DND-41 (cell line): ENCODE data around the gene MRPL53.

ENCODE experiments used
- ATAC-seq: fragments of 200-7000 bp; cut with Tn5 transposase; 3 replicates; pipeline ENCODE4 v1.9.1; 2021; ENCODE audit warnings: low read depth; ENCODE audit not compliant: insufficient read depth
- DNase-seq: peaks from one replicate; pipeline ENCODE4 v3.0.0-alpha.2; 2020
- H2AFZ ChIP-seq: 2 replicates; pipeline ENCODE4 v1.6.0; 2012; ENCODE audit warnings: low read depth, low read length
- H3K27ac ChIP-seq: 2 replicates; pipeline ENCODE4 v1.5.1; 2012; ENCODE audit warnings: low read length, inconsistent platforms
- H3K27me3 ChIP-seq: fragments of 200-600 bp; sonication (generic); 2 replicates; pipeline ENCODE4 v1.6.0; 2012; ENCODE audit warnings: low read length, mild to moderate bottlenecking, inconsistent platforms; ENCODE audit not compliant: insufficient read depth, poor library complexity
- H3K36me3 ChIP-seq: 2 replicates; pipeline ENCODE4 v1.5.1; 2012; ENCODE audit warnings: low read length, inconsistent platforms; ENCODE audit not compliant: insufficient read depth
- H3K4me1 ChIP-seq: 2 replicates; pipeline ENCODE4 v1.5.1; 2012; ENCODE audit warnings: mild to moderate bottlenecking, low read length; ENCODE audit not compliant: insufficient read depth
- H3K4me2 ChIP-seq: 2 replicates; pipeline ENCODE4 v1.6.0; 2012; ENCODE audit warnings: mild to moderate bottlenecking, moderate library complexity, low read length, inconsistent platforms; ENCODE audit not compliant: insufficient read depth
- H3K4me3 ChIP-seq, 2 experiments: fragments of 200-600 bp in 1 of 2; shearing (Covaris generic) in 1 of 2; 2 replicates each; pipeline ENCODE4 v1.5.1; 2012 to 2016; ENCODE audit warnings: inconsistent platforms in 2 of 2, low read length in 2 of 2, mild to moderate bottlenecking in 2 of 2, low read depth in 1 of 2, moderate library complexity in 1 of 2
- H3K79me2 ChIP-seq: 2 replicates; pipeline ENCODE4 v1.6.0; 2012; ENCODE audit warnings: low read length, inconsistent platforms; ENCODE audit not compliant: insufficient read depth
- H3K9ac ChIP-seq: 2 replicates; pipeline ENCODE4 v1.6.0; 2012; ENCODE audit warnings: low read depth, mild to moderate bottlenecking, inconsistent platforms, low read length, moderate library complexity
- H3K9me3 ChIP-seq: 2 replicates; pipeline ENCODE4 v1.5.1; 2012; ENCODE audit warnings: low read length, moderate library complexity, mild to moderate bottlenecking, inconsistent platforms; ENCODE audit not compliant: insufficient read depth, severe bottlenecking
- H4K20me1 ChIP-seq: 2 replicates; pipeline ENCODE4 v1.6.0; 2012; ENCODE audit warnings: low read length; ENCODE audit not compliant: insufficient read depth
- EZH2 ChIP-seq: IDR thresholded peaks from 3 replicates; pipeline ENCODE4 v1.6.1; 2012; ENCODE audit warnings: borderline replicate concordance, low read depth, mild to moderate bottlenecking, moderate library complexity, low read length, inconsistent platforms; ENCODE audit not compliant: severe bottlenecking
- TF ChIP-seq, protein P1 (sequence below): IDR thresholded peaks from 2 replicates; pipeline ENCODE4 v1.5.1; 2012; ENCODE audit warnings: borderline replicate concordance, low read length, moderate library complexity, mild to moderate bottlenecking; ENCODE audit not compliant: poor library complexity, severe bottlenecking; ENCODE audit errors: extremely low read depth

The MRPL53 gene

DNA sequence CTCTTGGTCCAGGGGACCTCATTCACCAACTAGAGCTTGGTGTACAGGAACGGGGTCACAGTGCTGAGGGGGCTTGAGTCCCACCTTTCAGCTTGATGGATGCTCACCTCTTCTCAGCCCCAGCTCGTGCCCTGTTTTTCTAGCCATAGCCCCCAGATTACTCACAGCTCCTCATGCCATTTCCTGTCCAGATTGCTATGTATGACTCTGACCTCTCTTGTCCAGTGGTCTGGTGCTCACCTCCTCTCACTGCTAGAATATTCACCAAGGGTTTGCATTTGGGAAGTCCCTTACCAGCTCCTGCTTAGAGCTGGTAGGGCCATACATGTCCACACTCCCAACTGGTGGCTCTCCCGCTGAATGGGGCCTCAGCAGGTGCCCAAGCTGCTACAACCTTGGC, 21.1 kb upstream of the MRPL53 start:
- no peak overlapping the region for H3K27ac ChIP-seq
- peaks cover 10% of the 10 kb centered on the region for H3K79me2 ChIP-seq
- H3K4me2 ChIP-seq, result no peak overlapping the region
- no peak overlapping the region for H3K9ac ChIP-seq
- H2AFZ ChIP-seq, result no peak overlapping the region
- H3K36me3 ChIP-seq, result peaks cover 57% of the 10 kb centered on the region
- H3K9me3 ChIP-seq, result no peaks in the 10 kb centered on the region
- H3K4me1 ChIP-seq, result peaks cover 15% of the 10 kb centered on the region
- TF ChIP-seq, protein P1, sequence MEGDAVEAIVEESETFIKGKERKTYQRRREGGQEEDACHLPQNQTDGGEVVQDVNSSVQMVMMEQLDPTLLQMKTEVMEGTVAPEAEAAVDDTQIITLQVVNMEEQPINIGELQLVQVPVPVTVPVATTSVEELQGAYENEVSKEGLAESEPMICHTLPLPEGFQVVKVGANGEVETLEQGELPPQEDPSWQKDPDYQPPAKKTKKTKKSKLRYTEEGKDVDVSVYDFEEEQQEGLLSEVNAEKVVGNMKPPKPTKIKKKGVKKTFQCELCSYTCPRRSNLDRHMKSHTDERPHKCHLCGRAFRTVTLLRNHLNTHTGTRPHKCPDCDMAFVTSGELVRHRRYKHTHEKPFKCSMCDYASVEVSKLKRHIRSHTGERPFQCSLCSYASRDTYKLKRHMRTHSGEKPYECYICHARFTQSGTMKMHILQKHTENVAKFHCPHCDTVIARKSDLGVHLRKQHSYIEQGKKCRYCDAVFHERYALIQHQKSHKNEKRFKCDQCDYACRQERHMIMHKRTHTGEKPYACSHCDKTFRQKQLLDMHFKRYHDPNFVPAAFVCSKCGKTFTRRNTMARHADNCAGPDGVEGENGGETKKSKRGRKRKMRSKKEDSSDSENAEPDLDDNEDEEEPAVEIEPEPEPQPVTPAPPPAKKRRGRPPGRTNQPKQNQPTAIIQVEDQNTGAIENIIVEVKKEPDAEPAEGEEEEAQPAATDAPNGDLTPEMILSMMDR, result no peak
- TF ChIP-seq EZH2, result no peak
- ATAC-seq, result no peak
- no peaks in the 10 kb centered on the region for H4K20me1 ChIP-seq
- H3K27me3 ChIP-seq, result no peaks in the 10 kb centered on the region
- H3K4me3 ChIP-seq, result no peak overlapping the region
- no peak for DNase-seq

DNA sequence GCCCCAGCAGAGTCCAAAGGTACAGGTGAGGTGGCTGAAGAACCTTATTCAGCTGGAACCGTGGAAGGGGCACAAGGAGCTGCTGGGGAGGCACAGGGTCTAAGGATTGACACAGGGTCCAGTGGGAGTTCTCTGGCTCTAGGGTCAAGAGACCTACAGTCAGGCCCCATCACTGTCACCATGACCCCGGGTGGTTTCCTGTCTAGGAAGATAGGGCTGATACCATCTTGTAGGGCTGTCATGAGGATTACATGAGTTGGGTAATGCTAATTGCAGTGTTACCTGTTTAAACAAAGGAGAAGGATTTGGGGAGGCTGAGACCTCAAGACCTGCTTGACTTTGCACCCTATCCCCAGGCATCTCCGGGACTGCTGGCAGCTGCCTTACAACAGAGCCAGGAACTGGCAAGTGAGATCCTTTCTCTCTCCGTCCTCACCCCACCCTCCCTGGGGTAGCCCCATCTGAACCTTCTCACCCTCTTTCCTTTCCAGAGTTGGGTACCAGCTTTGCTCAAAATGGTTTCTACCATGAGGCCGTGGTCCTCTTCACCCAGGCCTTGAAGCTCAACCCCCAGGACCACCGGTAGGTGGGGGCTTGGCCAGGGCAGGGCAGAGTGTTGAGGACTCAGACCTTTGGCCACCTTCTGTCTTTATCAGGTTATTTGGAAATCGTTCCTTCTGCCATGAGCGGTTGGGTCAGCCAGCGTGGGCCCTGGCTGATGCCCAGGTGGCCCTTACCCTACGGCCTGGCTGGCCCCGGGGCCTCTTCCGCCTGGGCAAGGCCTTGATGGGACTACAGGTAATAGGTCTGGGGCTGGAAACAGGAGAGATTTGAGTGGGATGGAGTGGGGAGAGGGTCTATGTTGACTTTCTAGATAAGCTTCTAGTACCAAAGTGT, 19.4 kb upstream of the MRPL53 start:
- peaks cover 4% of the 10 kb centered on the region for H3K79me2 ChIP-seq
- H3K27me3 ChIP-seq, result no peaks in the 10 kb centered on the region
- no peak overlapping the region for H3K27ac ChIP-seq
- DNase-seq, result no peak
- ATAC-seq, result no peak
- H3K9me3 ChIP-seq, result no peaks in the 10 kb centered on the region
- peaks cover 4% of the 10 kb centered on the region for H3K4me1 ChIP-seq
- TF ChIP-seq, protein P1, result no peak
- TF ChIP-seq EZH2, result no peak
- H3K9ac ChIP-seq, result no peak overlapping the region
- no peak overlapping the region for H3K4me2 ChIP-seq
- H2AFZ ChIP-seq, result no peak overlapping the region
- peaks cover 67% of the 10 kb centered on the region for H3K36me3 ChIP-seq
- H4K20me1 ChIP-seq, result no peaks in the 10 kb centered on the region
- no peak overlapping the region for H3K4me3 ChIP-seq

DNA sequence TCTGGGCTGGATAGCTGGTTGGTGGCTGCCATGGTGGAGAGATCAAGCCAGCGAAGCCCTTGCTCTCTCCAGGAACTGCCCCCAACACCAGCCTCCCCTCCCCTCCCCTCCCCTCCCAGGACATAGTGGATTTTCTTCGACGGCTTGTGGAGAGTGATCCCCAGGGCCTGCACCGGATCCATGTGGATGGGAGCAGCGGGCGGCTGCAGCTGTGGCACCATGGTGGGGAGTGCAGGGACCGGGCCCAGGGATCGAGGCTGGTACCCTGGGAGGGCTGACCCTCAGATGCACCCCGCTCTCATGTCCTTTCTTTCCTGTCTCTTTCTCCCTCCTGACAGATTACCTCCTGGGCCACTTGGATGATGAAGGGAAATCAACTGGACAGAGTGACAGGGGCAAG, 17.4 kb upstream of the MRPL53 start:
- Histone ChIP-seq H3K4me3 (no peak overlapping the region), H4K20me1 (no peaks in the 10 kb centered on the region), H3K36me3 (peaks cover 84% of the 10 kb centered on the region), H2AFZ (no peak overlapping the region), H3K9ac (no peak overlapping the region), H3K79me2 (peaks cover 18% of the 10 kb centered on the region), H3K27ac (no peak overlapping the region), H3K4me1 (peaks cover 2% of the 10 kb centered on the region; the same call in 1 of the 2 replicates), H3K9me3 (no peaks in the 10 kb centered on the region), H3K27me3 (no peaks in the 10 kb centered on the region), H3K4me2 (no peak overlapping the region)
- ATAC-seq (no peak), DNase-seq (no peak)
- TF ChIP-seq, protein P1, result no peak
- no peak for TF ChIP-seq EZH2
